Stimulated activated CD4-positive, alpha-beta T cell treated with anti-CD3 and anti-CD28 coated beads, TNF-alpha, amount 100 ng/mL, for 48 hours (primary cell): ENCODE data around the gene CHMP3.
"Not testable (repeated sequence)": the region's sequence is repeated elsewhere in the genome, so short reads cannot be mapped to it uniquely, and the experiment has no call there.

Experiments used
- DNase-seq, 3 donors: peaks; one replicate each; pipeline ENCODE4 v3.0.0-alpha.2; 2020; ENCODE audit warnings: low read depth in 3 of 3

CHMP3 gene

GRCh38 chr2:86507600-86507999, 55.6 kb downstream of the CHMP3 start:
- DNase-seq = no peak

GRCh38 chr2:86500325-86501083, 62.7 kb downstream of the CHMP3 start:
- no peak for DNase-seq

- no peak for DNase-seq
Measured at GRCh38 chr2:86499326-86499725, 63.9 kb downstream of the CHMP3 start.

DNA sequence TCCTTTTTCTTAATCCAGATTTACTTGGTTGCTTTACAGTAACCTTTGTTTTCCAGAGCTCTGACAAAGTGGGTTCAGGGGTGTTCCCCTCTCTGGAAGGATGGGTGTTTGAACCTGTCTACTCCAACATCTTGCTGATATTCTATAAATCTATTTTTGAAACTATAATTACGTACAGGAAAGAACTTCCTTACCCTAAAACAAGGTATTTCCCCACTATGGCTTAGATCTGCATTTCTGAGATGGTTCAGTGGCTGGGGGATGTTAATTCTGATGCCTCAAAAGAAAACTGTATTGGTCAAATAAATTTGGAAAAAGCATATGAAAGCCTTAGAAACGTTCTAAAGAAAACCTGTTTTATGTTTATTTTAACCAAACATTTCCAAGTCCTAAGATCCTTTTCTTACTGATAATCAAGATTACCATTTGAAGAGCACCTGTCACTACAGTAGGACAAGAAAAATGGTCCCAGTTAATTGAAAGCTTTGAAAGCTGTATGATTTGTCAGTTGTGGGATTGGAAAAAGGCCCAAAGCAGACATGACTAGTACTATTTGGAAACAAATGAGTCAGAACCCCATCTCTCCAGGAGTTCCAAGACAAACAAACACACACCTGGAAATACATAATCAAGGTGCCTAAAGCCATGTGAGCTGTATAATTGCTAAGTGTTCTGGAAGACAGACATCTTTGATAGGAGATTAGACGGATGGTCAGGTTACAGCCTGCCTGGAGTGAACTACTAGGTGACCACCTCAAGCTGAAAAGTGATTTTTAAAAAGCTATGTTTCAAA, 64.6 kb downstream of the CHMP3 start:
- DNase-seq = no peak

GRCh38 chr2:86496391-86496790, 66.9 kb downstream of the CHMP3 start:
- DNase-seq = not testable (repeated sequence)

GRCh38 chr2:86492048-86492453, 71.2 kb downstream of the CHMP3 start:
- DNase-seq = no peak

DNA sequence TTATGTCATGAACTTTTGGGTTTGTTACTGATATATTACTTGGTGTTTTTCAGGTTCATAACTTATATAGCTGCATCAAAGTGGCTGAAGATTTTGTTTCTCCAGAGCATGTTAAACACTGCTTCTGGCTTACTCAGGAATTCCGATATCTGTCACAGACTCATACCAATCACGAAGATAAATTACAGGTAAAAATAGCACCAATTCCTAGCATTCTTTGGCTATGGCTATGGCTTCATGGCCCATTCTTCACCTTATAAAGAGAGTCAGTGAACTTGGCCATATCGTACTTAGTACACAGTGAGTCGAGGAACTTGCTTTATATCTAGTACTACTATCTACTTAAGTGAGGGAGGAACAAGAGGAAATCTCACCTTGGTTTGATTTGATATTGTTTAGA, 72.2 kb downstream of the CHMP3 start:
- DNase-seq = no peak

- no peak for DNase-seq
Measured at GRCh38 chr2:86490245-86490644, 73.0 kb downstream of the CHMP3 start.

DNA sequence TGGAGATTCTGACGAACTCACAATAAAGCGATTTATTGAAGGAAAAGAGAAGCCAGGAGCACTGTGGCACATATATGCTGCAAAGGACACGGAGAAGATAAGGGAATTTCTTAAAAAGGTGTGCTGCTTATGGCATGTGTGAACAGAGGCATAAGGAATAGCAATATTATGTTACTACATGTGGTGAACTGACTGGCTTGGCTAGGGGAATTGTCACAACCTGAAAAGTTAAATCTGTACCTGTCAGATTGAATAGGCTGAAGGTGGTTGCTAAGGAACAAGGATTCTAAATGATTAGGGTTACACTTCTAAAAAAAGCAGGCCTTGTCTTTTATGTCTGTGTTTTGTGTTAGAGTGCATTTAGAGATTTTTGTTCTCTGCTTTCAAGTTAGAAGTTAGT, 73.7 kb downstream of the CHMP3 start:
- no peak for DNase-seq

DNA sequence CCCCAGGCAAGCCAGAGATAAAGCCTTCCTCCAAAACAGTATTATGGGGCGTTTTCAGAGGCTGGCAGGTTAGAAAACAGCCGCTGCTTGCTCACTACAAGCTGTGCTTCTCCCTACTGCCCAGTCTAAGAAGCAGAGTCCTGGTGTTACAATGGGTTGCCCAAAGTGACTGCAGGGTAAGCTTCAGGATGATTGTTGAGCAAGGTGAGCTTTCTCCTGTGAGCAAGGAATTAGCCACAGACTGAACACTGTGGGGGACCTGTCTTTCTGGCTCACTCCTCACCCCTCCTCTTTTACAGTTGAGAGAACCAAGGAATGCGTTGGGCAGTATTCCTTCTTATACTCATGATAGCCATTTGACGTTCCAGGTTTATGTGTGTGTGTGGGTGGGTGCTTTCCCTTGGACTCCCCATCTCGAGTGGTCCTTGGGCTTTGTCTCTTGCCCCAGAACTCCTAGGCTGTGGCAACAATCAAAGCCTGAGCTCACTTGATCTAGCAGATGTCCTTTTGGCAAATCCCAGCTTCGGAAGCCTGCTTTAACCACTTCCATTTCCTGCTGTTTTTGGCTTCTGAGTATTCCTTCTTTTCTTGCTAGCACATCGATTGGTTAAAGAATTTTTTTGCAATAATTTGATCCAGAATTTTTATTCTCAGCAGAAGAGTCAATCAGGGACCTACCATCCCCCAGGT, 74.5 kb downstream of the CHMP3 start:
- no peak for DNase-seq

DNA sequence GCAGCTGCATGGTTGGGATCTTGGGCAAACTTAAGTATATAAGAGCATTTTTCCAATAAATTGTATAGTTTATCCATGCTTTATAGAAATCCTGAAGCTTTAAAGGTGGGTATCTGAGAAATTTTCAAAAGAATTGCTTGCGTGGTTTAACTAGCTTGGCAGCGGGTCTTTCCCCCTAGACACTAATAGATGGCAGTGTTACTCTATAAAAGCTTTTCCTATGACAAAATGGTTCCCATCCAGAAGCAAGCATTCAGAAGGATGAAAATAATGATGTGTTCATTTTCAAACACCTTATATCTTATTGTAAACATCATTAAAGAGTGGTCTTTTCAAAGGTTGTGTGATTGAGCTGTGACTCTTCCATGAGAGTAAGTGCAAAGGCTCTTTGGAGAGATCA, 76.2 kb downstream of the CHMP3 start:
- DNase-seq = no peak

DNA sequence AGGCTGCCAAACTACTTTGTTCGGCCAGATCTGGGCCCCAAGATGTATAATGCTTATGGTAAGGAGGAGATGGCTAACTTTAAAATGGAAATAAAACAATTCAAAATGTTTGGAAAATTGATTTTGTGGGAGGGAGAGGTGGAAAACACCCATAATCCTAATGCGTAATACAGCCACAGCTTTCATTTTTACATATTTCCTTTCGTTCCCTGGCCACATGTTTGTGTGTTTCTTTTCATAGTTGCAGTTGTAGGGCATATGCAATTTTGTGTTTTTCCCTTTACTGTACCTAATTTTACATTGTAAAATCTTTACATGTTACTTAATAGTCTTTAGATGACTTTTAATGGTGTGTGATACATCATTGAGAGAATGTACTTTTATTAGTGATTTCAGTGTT, 77.4 kb downstream of the CHMP3 start:
- DNase-seq = no peak

GRCh38 chr2:86485103-86485502, 78.1 kb downstream of the CHMP3 start:
- no peak for DNase-seq

- no peak for DNase-seq
Measured at GRCh38 chr2:86484385-86484784, 78.9 kb downstream of the CHMP3 start.

DNA sequence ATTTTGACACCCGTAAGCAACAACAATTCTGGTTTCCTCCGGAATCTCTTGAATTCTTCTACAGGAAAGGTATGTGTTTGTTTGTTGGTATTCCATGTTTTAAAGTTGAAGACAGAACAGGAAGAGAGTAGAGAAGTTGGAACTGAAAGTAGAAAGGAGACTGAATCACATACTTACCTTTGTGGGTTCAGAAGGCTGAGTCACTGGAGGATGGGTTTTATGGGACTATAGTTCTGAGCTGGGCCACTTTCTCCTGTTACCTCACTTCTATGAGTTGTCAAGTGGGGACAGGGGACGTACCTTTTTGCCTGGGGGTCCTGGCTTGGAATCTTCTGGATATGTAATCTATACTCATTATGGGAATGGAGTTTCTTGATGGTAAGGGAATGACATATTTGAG, 81.2 kb downstream of the CHMP3 start:
- DNase-seq = no peak

DNA sequence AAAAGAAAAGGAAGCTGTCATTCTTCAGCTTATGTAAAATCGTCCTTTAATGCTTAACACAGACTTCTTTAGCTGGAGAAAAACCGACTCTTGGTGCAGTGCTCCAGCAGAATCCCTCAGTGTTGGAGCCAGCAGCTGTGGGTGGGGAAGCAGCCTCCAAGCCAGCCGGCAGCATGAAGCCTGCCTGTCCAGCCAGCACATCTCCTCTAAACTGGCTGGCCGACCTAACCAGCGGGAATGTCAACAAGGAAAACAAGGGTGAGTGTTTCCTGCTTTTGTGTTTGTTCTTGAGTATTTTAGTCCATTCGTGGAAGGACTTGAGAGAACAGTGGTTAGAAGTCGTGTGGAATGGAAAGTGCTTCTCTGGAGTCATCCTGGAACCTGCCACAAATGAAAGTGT, 83.1 kb downstream of the CHMP3 start:
- no peak for DNase-seq

- no peak for DNase-seq
Measured at GRCh38 chr2:86477349-86477748, 85.9 kb downstream of the CHMP3 start.

GRCh38 chr2:86476918-86477317, 86.3 kb downstream of the CHMP3 start:
- DNase-seq = no peak

DNA sequence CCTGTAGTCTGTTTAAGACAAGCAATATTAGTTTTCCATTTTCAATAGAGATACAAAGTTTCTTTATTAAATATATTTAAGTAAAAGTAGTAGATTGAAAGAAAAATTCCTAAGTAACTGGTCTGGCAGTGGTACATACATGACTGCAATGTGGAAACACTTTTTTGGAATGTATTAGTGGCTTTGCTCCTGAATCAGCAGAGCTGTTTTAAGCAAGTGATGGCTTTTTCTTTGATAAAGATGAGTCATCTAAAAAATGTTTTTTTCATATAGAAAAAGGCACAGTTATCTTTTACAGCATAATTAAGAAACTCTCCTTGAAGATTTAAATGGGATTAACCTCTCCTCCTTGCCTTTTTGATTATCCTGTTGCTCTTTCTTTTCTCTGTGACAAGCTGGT, 87.2 kb downstream of the CHMP3 start:
- DNase-seq = no peak

DNA sequence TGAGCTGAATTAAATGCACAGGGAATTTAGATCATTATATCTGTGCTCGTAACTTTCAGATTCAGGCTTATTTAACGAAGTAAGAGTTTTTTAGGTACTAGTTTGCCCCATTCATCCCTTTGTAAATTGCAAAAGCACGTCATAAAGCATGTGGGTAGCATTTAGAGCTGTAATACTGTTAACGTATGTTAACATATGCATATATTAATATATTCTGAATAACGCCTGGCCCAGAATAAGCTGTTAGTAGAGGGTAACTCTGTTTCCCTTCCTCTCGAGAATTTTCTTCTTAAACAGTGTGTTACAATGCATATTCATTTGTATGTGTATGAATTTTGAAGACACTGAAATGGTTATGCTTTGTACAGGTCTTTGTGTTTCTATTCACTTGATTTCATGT, 91.6 kb downstream of the CHMP3 start:
- no peak for DNase-seq

DNA sequence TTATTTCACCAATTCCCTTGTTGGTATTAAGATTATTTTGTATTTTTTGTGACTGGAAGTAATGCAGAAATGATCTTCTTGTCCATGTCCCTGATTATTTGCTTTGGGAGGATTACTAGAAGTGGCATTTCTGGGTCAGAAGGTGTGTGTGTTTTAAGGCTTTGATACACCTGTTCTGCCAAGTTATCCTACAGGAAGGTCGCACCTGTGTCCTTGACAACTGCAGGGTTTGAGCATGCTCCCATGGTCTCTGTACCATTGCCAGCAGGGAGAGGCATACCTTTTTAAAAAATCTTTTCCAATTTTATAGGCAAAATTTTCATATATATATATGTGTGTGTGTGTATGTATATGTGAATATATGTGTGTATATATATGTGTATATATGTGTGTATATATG, 92.4 kb downstream of the CHMP3 start:
- no peak for DNase-seq

DNA sequence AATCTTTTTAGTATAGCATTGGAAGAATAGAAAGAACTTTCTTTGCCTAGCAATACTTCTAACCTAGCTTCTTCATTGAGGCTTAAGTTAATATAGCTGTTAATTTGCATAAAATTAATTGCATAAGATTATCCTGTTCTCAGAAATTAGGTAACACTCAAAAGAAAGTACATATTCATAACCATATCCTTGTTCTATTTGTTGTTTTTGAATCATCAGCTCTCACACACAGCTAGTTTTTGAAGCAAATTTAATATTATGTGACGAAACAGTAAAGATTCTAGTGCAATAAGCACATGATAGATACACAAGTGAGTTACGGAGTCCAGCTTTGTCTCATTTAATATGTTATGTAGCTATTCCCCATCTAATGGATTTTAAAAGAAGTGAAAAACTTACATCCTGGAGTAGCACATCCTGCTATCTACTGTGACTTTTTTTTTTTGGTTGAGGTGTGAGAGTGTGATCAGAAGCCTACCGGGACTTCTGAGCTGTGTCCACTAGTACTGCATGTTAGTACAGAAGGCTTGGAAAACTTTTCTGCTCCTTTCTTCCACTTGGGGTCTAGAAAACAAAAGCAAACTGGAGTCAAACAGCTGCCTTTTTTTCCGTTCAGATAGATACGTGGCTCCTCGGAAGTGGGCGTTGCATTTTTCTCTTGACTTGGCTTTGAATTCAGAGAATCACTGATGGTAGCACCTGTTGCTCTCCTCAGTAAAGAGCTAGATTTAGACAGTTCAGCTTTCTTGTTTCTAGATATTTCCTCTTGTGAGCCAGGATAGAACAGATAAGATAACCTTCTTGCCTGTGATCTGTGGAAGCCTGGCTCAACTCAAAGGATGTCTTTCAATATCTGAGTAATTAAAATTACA, 94.8 kb downstream of the CHMP3 start:
- no peak for DNase-seq
